Stimulated activated CD8-positive, alpha-beta memory T cell treated with anti-CD3 and anti-CD28 coated beads, Interleukin-4, amount 100 ng/mL, for 4 hours (primary cell): ENCODE results near the gene PTPN9.
"Not testable (repeated sequence)": the region's sequence is repeated elsewhere in the genome, so short reads cannot be mapped to it uniquely, and the experiment has no call there.

ENCODE experiments used
- DNase-seq, 2 donors: peaks; one replicate each; pipeline ENCODE4 v3.0.0-alpha.2; 2020; ENCODE audit warnings: low read depth in 2 of 2, low spot score in 1 of 2

Gene PTPN9

GRCh38 chr15:75532413-75533250 lies 46.5 kb downstream of the PTPN9 start:
- DNase-seq, result no peak

- no peak for DNase-seq
Observed at GRCh38 chr15:75531041-75531450, 48.1 kb downstream of the PTPN9 start.

- no peak for DNase-seq
Observed at GRCh38 chr15:75530169-75530568, 48.9 kb downstream of the PTPN9 start.

DNA sequence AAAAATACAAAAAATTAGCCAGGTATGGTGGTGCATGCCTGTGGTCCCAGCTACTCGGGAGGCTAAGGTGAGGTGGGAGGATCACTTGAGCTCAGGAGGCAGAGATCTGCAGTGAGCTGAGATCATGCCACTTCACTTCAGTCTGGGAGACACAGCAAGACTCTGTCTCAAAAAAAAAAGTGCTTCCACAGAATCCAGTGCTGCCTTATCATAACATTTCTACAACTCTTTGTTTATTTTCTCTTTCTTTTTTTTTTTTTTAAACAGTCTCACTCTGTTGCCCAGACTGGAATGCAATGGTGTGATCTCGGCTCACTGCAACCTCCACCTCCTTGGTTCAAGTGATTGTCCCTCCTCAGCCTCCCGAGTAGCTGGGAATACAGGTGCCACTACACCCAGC lies 53.4 kb downstream of the PTPN9 start:
- not testable (repeated sequence) for DNase-seq

GRCh38 chr15:75523011-75523410 lies 56.1 kb downstream of the PTPN9 start:
- DNase-seq, result no peak

DNA sequence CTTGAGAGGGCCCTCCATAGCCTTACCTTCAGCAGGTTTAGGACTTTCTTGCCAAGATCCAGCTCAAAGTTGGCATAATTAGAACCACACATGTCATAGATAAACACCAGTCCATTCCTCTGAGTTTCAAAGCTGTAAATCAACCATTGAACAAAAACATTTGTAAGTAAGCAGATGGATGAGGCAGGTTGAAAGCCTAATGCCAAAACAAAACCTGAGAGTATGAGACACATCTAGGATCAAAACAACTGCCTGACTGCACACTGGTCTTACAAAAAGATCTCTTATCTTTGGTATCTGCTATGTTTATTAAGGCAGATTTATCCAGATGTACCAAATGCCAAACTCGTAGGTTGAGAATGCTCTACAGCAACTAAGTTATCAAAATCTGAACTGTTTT lies 61.9 kb downstream of the PTPN9 start:
- DNase-seq, result no peak

- DNase-seq, result no peak
Observed at GRCh38 chr15:75508840-75509532, 70.1 kb downstream of the PTPN9 start.

- no peak for DNase-seq
Observed at GRCh38 chr15:75502360-75502759, 76.8 kb downstream of the PTPN9 start.

DNA sequence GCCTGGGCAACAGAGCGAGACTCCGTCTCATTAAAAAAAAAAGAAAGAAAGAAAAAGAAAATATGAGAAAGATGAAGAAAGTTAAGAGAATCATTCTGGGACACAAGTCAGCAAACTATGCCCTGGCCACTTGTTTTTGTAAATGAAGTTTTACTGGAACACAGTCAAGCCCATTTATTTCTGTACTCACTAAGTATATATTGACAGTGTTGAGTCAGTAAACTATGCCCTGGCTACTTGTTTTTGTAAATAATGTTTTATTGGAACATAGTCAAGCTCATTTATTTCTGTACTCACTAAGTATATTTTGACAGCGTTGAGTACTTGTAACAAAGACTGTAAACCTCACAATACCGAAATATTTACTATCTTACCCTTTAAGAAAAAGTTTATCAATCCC lies 85.4 kb downstream of the PTPN9 start:
- DNase-seq, result no peak

DNA sequence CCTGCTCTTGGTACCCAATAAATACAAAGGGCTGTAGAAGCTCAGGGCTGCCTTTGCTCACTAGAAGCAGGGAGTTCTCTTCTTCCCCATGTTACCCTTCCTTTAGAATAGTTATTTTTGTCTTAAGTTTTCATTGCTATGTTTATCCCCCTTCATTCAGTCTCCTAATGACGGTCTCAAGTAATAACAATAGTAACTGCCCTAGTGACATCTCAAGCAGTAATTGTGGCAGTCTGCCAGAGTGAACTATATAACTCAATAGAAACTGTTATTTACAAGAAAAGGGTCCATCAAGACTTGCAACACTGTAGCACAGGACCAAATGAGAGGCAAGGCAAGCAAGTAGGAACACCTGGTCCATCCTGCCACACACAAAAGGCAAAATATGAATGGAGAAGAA lies 95.2 kb downstream of the PTPN9 start:
- DNase-seq, result no peak

GRCh38 chr15:75483556-75483955 lies 95.6 kb downstream of the PTPN9 start:
- DNase-seq, result not testable (repeated sequence)

DNA sequence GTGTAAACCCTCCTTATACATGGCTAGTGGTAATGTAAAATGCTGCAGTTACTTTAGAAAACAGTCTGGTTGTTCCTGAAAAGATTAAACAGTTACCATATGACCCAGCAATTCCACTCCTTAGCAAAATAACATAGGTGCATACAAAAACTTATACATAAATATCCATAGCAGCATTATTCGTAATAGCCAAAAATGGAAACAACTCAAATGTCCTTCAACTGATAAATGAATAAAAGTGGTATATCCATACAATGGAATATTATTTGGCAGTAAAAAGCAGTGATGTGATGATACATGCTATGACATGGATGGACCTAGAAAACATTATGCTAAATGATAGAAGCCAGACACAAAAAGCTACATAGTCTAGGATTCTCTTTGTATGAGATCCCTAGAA lies 96.0 kb downstream of the PTPN9 start:
- no peak for DNase-seq

DNA sequence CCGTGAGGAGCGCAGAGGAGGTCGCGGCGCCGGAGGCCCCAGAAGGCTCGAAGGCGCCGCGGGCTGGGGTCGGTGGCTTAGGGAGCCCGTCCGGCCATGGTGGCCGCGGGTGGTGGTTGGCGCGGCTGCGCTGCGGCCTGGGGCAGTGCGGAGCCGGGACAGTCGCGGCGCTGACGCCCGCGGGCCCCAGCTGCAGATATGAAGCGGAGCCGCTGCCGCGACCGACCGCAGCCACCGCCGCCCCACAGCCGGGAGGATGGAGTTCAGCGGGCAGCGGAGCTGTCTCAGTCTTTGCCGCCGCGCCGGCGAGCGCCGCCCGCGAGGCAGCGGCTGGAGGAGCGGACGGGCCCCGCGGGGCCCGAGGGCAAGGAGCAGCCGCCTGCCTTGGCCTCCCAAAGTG lies 98.7 kb downstream of the PTPN9 start:
- not testable (repeated sequence) for DNase-seq

GRCh38 chr15:75479670-75480069 lies 99.4 kb downstream of the PTPN9 start:
- DNase-seq, result no peak

DNA sequence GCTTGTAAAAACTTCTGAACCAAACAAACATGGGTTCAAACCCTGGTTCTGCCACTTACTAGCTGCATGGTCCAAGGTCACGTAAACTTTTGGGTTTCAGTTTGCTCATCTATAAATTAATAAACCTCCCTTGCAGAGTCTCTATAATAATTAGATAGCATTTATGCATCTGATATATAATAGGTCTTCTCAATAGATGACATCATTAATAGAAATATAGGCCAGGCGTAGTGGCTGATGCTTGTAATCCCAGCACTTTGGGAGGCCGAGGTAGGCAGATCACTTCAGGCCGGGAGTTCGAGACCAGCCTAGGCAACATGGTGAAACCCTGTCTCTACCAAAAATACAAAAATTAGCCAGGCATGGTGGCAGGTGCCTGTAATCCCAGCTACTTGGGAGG lies 102.0 kb downstream of the PTPN9 start:
- DNase-seq, result not testable (repeated sequence)

DNA sequence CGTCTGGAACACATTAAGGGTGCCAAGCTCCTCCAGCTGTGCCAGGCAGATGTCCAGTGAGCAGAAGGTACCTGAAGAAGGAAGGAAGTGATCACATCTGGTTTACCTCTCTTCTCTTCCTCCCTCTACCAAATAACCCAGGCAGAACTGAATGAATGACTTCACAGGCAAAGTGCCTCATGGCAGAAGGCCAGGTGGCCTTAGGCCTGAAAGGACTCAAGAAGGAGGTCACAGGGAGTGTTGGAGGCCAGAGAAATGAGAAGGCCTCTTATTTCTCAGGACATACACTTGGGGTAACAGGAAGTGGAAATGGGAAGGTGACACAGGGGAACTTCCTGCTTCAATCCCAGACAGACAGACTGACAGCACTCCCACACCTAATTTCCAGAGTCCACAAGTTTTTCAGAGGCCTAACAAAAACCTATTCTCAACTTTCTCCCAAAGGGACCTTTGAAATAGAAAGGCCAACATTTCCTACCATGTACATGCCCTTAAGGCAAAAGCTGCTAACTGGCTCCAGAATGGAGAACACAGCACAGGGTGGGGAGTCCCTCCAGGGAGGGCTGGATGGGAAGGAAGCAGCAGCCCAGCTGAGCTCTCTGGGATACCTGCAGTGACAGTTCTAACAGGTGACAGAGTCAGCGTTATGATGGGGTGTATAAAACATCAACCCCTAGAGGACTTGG lies 110.1 kb downstream of the PTPN9 start:
- DNase-seq, result no peak

- no peak for DNase-seq
Observed at GRCh38 chr15:75460646-75461045, 118.5 kb downstream of the PTPN9 start.

DNA sequence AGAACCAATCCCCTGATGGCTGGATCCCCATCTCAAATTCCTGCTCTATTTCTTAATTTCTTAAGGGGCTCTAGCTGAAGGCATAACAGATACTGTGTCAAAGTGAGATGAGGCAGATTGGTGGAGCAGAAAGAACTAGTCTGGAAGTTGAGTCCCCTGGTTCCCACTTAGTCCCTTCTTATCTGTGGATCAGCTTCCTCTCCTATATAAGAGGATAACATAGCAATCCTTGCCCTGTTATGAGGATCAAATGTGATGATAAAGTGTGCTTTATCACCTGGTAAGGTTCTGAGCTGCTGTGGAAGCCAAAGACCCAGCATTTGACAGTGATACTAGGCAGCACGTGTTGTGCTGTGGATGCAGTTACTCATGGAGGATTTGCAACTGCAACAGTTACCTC lies 119.5 kb downstream of the PTPN9 start:
- no peak for DNase-seq

DNA sequence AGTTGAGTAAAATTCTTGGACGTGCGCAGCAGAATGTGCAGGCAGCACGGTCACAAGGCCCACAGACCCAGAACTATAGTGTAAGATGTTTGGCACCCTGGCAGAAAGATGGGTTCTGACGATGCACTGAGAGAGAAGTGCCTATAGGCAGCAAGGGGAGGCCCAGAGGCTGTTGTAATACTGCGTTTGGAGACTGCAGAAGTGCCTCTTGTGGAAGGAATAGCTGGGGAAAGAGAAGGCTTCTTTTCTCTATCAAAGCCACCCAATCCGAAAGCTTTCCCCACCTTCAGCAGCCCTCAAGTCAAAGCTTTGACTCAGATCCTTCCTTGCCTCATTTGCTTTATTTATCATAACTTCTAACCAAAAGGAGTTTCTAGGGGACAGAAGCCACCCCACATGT lies 122.4 kb downstream of the PTPN9 start:
- DNase-seq, result no peak

DNA sequence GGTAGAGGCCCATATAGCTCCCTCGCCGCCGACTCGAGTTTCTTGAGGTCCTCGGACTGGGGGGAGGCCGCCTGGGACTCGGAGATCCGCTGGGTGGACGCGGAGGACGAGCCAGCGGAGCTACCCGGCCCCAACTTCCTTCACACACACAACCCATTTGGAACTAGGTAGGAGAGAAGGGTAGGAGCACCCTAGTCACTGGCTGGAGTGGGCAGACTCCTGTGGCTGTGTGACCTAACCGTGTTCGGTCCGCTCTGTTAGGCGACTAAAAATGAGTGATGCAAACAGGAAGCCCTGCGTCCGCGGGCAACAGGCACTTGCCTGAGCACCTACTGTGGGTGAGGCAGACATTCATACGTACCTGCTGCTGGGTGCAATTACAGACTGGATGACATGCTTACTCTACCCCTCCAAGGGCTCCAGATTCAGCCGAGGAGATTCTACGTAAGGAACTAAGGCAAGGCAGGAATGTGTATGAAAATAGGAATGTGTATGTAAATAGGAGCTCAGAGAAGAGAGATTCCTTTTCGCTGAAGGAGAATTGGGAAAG lies 123.1 kb downstream of the PTPN9 start:
- DNase-seq, result peak; percentile 14 to 17

- peak; percentile 70 to 81 for DNase-seq
Observed at GRCh38 chr15:75455424-75455981, 123.6 kb downstream of the PTPN9 start.
